Natural killer cell (primary cell): Measurements from ENCODE around the gene ADGRD1. TPM values are rescaled to one million over a fixed set of nuclear protein-coding genes. Genes with fewer than 3 reads are reported as not detected.

ENCODE experiments used
- ATAC-seq, 3 donors: fragments of 150-1000 bp in 2 of 3; fragments of 200-7000 bp in 1 of 3; cut with Tn5 transposase; 1 replicate in 1 of 3; 2 replicates in 2 of 3; pipeline ENCODE4 v1.10.0; 2021; ENCODE audit warnings: mild to moderate bottlenecking in 2 of 3, moderate library complexity in 2 of 3
- DNase-seq, 2 donors: peaks; one replicate each; pipeline versions ENCODE4 v3.0.0 to v3.0.0-alpha.2; 2013 to 2021; ENCODE audit warnings: mixed read lengths in 1 of 2
- H3K27ac ChIP-seq: one replicate; pipeline ENCODE4 v1.5.1; 2013; ENCODE audit warnings: mild to moderate bottlenecking, low read length
- H3K27me3 ChIP-seq: one replicate; pipeline ENCODE4 v1.6.1; 2013; ENCODE audit warnings: low read length; ENCODE audit not compliant: control insufficient read depth, insufficient read depth
- H3K36me3 ChIP-seq: one replicate; pipeline ENCODE4 v1.6.1; 2013; ENCODE audit warnings: low read length; ENCODE audit not compliant: control insufficient read depth, insufficient read depth
- H3K4me1 ChIP-seq: one replicate; pipeline ENCODE4 v1.6.1; 2013; ENCODE audit warnings: low read length; ENCODE audit not compliant: control insufficient read depth, insufficient read depth
- H3K4me3 ChIP-seq: one replicate; pipeline ENCODE4 v1.5.1; 2013; ENCODE audit warnings: low read length
- H3K9me3 ChIP-seq: one replicate; pipeline ENCODE4 v1.6.1; 2013; ENCODE audit warnings: low read length; ENCODE audit not compliant: control insufficient read depth, insufficient read depth
- H3K27ac Mint-ChIP-seq, 2 donors: one replicate each; pipeline ENCODE4 v1.8.0; 2022; ENCODE audit warnings: mild to moderate bottlenecking in 2 of 2, mixed read lengths in 2 of 2, moderate library complexity in 1 of 2
- H3K27me3 Mint-ChIP-seq, 2 donors: one replicate each; pipeline ENCODE4 v1.8.0; 2022; ENCODE audit warnings: low read depth in 2 of 2, mixed read lengths in 2 of 2
- H3K36me3 Mint-ChIP-seq: one replicate; pipeline ENCODE4 v1.8.0; 2022; ENCODE audit warnings: mixed read lengths
- H3K4me1 Mint-ChIP-seq, 2 donors: one replicate each; pipeline ENCODE4 v1.8.0; 2022; ENCODE audit warnings: mixed read lengths in 2 of 2
- H3K4me3 Mint-ChIP-seq: one replicate; pipeline ENCODE4 v1.8.0; 2022; ENCODE audit warnings: mild to moderate bottlenecking, moderate library complexity, mixed read lengths
- H3K9me3 Mint-ChIP-seq, 2 donors: one replicate each; pipeline ENCODE4 v1.8.0; 2022; ENCODE audit warnings: mixed read lengths in 2 of 2
- CTCF ChIP-seq: fragments of 200-600 bp; IDR thresholded peaks from one replicate; pipeline ENCODE4 v1.8.0; 2022; ENCODE audit warnings: antibody characterized with exemption
- WGBS: methylation state at CpG from one replicate; pipeline ENCODE4 v1.1.7; 2013; ENCODE audit warnings: missing lambda C conversion rate; ENCODE audit not compliant: insufficient coverage; 5-methylcytosine and 5-hydroxymethylcytosine counted together
- intact Hi-C: fragments of 100-400 bp; cut with micrococcal nuclease; formaldehyde crosslinking; loops from one replicate; pipeline ENCODE4 v1.14.2; 2022
- total RNA-seq, 4 donors: library from RNA; stranded (reverse); fragments of 120-200 nt in 1 of 4; gene quantifications; one replicate each; pipeline versions ENCODE4 v1.2.3 to v1.2.4, GENCODE V29; 2013 to 2022

ADGRD1 gene
- total RNA-seq, 3 donors from 2014 or later (not counting 1 experiment from before 2014, with no cell fraction given), result 0.50 to 3.9 (median 1.4) TPM

- no peaks in the 10 kb centered on the region for H3K9me3 Mint-ChIP-seq
- no peak for DNase-seq
- no peaks in the 10 kb centered on the region for H3K36me3 Mint-ChIP-seq
- H3K4me3 Mint-ChIP-seq, result no peak overlapping the region
- H3K27ac ChIP-seq, result no peak overlapping the region
- H3K9me3 ChIP-seq, result no peaks in the 10 kb centered on the region
- no peaks in the 10 kb centered on the region for H3K27me3 ChIP-seq
- no peak for ATAC-seq
- no peaks in the 10 kb centered on the region for H3K4me1 ChIP-seq
- H3K4me3 ChIP-seq, result no peak overlapping the region
- no peak overlapping the region for H3K27ac Mint-ChIP-seq
- intact Hi-C loops, result no loop called here
- no peaks in the 10 kb centered on the region for H3K36me3 ChIP-seq
- no peaks in the 10 kb centered on the region for H3K27me3 Mint-ChIP-seq
- 80% methylated on average over 26 of the region's 28 CpGs for WGBS
- TF ChIP-seq CTCF, result no peak
- no peaks in the 10 kb centered on the region for H3K4me1 Mint-ChIP-seq
Observed at GRCh38 chr12:131018019-131018620, 64.4 kb downstream of the ADGRD1 start.

- ATAC-seq (no peak), DNase-seq (no peak)
- H3K36me3 ChIP-seq, result no peaks in the 10 kb centered on the region
- intact Hi-C loops, result no loop called here
- H3K4me1 Mint-ChIP-seq, result no peaks in the 10 kb centered on the region
- H3K27me3 ChIP-seq, result no peaks in the 10 kb centered on the region
- no peak for TF ChIP-seq CTCF
- 83% methylated on average over 15 of the region's 16 CpGs for WGBS
- no peaks in the 10 kb centered on the region for H3K36me3 Mint-ChIP-seq
- H3K9me3 ChIP-seq, result no peaks in the 10 kb centered on the region
- no peak overlapping the region for H3K27ac Mint-ChIP-seq
- H3K9me3 Mint-ChIP-seq, result no peaks in the 10 kb centered on the region
- no peak overlapping the region for H3K4me3 ChIP-seq
- no peaks in the 10 kb centered on the region for H3K4me1 ChIP-seq
- H3K27ac ChIP-seq, result no peak overlapping the region
- no peaks in the 10 kb centered on the region for H3K27me3 Mint-ChIP-seq
- H3K4me3 Mint-ChIP-seq, result no peak overlapping the region
Observed at GRCh38 chr12:131018808-131019397, 65.2 kb downstream of the ADGRD1 start.

GRCh38 chr12:131020326-131021153, 66.8 kb downstream of the ADGRD1 start:
- Mint-ChIP-seq H3K27me3 (no peaks in the 10 kb centered on the region), H3K4me1 (no peaks in the 10 kb centered on the region), H3K4me3 (no peak overlapping the region), H3K9me3 (no peaks in the 10 kb centered on the region), H3K27ac (no peak overlapping the region), H3K36me3 (no peaks in the 10 kb centered on the region)
- H3K36me3 ChIP-seq, result no peaks in the 10 kb centered on the region
- intact Hi-C loops, result no loop called here
- H3K27ac ChIP-seq, result no peak overlapping the region
- DNase-seq, result no peak
- H3K9me3 ChIP-seq, result no peaks in the 10 kb centered on the region
- H3K4me3 ChIP-seq, result no peak overlapping the region
- 84% methylated on average over 13 of the region's 13 CpGs for WGBS
- H3K27me3 ChIP-seq, result no peaks in the 10 kb centered on the region
- no peak for ATAC-seq
- no peak for TF ChIP-seq CTCF
- H3K4me1 ChIP-seq, result no peaks in the 10 kb centered on the region
